ENCODE data around the gene EDEM3.
"Not testable (repeated sequence)": the region's sequence is repeated elsewhere in the genome, so short reads cannot be mapped to it uniquely, and the experiment has no call there.

EDEM3 gene

GRCh38 chr1:184734980-184735379 lies 19.7 kb downstream of the EDEM3 start:
- no peak for DNase-seq

- DNase-seq: no peak
Observed at GRCh38 chr1:184724843-184725242, 29.8 kb downstream of the EDEM3 start.

DNA sequence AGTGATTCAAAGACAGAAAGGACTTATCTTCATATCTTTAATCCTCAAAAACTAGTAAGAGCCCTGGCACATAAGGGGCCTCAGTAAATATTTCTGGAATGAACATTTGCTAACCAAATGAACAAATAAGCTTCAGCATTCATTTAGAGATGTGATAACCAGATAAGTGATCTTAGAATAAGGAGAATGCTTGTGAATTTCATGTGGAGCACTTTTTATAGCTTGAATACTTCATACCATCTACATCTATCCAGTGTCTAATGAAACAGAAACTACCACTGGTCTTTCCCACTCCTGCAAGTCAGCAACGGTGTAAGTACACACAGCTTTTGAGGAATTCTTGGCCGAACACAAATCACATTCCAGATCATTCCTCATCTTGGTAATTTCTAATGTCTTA lies 38.5 kb downstream of the EDEM3 start:
- DNase-seq: no peak

- no peak for DNase-seq
Observed at GRCh38 chr1:184709418-184709817, 45.2 kb downstream of the EDEM3 start.

GRCh38 chr1:184708084-184708676 lies 46.5 kb downstream of the EDEM3 start:
- DNase-seq: no peak

DNA sequence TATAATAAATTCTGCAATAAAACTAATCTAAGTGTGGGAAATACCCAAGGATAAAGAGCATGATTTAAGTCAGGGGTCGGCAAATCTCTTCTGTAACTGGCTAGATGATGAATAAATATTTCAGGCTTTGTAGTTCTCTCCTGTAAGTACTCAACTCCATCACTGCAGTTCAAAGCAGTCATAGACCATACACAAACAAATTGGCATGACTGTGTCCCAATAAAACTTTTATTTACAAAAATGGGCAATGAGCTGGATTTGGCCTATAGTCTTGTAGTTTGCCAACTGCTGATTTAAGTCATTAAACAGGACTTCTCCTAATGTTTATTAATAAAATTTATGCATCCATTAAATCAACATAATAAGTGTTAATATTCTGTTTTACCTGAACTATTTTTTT lies 49.4 kb downstream of the EDEM3 start:
- no peak for DNase-seq

DNA sequence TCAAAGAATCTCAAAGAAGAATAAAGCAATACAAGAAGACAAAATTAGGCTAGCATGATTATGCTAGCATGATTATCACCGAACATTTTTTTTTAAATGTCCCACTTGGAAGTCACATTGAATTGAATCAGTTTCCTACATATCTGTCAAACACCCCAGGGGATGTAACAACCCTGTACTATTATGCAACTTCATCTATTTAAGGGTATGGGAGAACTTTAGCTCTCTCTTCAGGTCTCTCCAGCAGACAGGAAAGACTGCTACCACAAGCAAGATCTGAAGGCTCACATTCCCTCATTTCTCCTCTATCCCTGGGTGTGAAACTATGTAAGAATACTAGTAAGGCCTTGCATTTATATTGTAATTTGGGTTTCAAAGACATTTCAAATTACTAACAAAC lies 52.8 kb downstream of the EDEM3 start:
- no peak for DNase-seq

DNA sequence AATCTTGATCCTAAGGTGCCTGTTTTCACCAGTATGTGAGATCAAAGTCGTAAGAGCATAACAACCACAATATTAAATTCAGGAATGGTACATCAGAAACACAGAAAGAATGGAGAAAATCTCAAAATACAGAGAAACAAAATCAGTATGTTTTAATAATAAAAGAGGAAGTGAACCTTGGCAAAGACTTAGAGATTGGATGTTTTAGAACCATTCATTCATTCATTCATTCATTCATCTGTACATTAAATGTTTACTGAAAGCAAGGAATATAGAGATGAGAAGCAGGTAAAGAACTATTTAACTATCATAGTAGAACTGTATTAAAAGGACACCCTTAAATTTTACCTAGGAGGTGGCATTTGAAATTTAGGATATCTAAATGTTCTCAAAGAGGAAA lies 55.7 kb downstream of the EDEM3 start:
- DNase-seq: no peak

GRCh38 chr1:184698016-184698415 lies 56.6 kb downstream of the EDEM3 start:
- no peak for DNase-seq

DNA sequence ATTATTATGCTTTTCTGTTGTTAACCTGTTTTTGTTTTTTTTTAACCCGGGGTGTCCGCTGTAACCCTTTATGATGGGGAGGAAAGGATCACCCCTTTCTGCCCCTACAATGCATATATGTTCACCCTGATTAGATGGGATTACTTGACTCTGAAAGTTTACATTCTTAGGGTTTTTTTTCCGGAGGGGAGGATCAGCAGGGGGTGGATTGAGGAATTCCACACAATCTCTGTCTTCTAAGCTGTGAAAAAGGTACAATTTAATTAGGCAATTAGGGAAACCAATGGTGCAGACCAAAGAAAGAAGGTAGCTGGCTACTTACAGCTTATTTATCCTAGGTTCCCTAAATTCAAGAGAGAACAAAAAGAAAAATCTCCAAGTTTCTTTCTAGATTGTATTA lies 58.3 kb downstream of the EDEM3 start:
- DNase-seq: no peak

DNA sequence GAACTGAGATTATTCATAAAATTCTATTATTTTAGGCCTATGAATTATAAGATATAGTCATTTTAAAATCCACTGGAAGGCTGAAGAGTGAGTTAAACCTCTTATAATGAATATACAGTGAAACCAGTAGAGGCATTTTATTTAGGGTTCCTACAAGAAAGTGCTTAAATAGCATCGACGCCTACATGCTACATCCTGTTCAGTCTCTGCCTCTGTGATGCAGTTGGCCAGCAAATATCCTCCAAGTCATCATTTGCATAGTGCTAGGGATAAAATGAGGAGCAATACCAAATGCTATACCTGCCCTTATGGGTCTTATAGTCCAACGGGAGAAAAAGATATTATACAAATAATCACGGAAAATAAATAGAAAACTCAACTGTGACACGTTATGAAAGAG lies 59.6 kb downstream of the EDEM3 start:
- no peak for DNase-seq

DNA sequence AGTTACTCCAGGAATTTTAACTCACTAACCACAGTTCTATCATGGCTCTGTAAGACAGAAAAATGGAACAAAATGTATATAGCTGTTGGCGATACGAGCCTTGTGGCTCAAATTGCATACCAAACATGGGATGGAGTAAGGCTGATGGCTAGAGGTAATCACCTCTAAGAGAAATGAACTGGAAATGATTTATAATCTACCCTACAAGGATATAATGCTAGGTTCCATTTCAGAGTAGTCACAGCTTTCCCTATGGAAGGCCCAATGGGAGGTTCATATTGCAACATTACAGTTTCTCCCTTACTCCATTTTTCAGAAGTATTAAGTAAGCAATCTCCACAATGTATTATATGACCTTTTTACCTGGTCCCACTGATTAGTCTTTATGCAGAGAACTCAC lies 61.6 kb downstream of the EDEM3 start:
- DNase-seq: no peak

- no peak for DNase-seq
Observed at GRCh38 chr1:184691719-184692324, 62.8 kb downstream of the EDEM3 start.

DNA sequence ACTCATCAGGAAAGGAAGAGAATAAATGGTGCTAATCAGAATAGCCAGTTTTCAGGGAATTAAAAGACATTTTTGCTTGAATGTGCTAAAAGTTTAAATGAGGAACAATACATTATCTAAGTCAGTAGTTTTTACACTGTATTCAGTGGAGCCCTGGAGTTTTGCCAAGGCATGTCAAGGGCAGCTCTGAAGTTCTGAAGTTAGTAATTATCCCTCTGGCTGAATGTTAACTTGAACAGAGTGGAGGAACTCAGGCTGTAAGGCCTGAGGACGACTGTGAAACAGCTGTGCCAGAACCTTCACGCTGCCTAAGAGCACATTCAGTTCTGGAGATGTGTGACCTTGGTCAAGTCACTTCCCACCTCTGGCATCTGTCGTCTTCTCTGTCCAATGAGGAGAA lies 68.1 kb downstream of the EDEM3 start:
- DNase-seq: no peak

- no peak for DNase-seq
Observed at GRCh38 chr1:184685116-184685515, 69.5 kb downstream of the EDEM3 start.

GRCh38 chr1:184684285-184685074 lies 70.2 kb downstream of the EDEM3 start:
- DNase-seq: no peak

- no peak for DNase-seq
Observed at GRCh38 chr1:184682956-184683355, 71.7 kb downstream of the EDEM3 start.

DNA sequence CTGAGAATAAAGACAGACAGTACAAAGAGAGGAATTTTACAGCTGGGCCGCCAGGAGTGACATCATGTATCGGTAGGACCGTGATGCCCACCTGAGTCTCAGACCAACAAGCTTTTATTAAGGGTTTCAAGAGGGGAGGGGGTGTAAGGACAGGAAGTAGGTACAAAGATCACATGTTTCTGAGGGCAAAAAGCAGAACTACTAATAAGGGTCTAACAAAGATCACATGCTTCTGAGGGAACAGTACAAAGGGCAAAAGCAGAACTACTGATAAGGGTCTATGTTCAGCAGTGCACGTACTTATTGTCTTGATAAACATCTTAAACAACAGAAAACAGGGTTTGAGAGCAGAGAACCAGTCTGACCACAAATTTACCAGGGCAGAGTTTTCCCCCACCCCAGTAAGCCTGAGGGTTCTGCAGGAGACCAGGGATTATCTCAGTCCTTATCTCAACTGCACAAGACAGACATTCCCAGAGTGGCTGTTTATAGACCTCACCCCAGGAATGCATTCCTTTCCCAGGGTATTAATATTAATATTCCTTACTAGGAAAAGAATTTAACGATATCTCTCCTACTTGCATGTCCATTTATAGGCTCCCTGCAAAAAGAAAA lies 73.9 kb downstream of the EDEM3 start:
- not testable (repeated sequence) for DNase-seq

GRCh38 chr1:184679472-184679871 lies 75.2 kb downstream of the EDEM3 start:
- DNase-seq: not testable (repeated sequence)

DNA sequence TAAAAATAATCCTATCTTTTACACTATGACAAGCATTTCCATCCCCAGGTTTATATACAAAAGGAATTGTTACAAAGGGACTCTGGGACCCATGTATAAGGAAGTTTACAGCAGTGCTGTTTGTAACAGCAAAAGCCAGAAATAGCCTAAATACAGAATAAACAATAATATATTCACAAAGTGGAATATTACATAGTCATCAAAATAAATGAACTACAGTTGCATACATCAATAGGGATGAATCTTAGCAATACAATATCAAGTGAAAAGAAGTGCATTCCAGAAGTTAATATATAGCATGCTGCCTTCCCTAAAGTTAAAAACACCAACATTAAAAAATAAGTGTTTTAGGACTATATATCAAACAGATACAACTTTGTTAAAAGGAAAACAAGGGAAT lies 77.3 kb downstream of the EDEM3 start:
- no peak for DNase-seq

DNA sequence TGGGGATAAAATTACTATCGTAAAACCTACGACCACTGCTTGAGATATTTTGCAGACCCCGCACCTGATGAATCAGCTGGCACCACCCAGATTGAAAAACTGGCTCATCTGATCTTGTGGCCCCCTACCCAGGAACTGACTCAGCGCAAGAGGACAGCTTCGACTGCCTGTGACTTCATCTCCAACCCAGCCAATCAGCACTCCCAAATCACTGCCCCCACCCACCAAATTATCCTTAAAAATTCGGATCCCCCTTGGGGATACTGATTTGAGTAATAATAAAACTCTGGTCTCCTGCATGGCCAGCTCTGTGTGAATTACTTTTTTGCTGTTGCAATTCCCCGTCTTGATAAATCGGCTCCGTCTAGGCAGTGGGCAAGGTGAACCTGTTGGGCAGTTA lies 81.4 kb downstream of the EDEM3 start:
- no peak for DNase-seq

DNA sequence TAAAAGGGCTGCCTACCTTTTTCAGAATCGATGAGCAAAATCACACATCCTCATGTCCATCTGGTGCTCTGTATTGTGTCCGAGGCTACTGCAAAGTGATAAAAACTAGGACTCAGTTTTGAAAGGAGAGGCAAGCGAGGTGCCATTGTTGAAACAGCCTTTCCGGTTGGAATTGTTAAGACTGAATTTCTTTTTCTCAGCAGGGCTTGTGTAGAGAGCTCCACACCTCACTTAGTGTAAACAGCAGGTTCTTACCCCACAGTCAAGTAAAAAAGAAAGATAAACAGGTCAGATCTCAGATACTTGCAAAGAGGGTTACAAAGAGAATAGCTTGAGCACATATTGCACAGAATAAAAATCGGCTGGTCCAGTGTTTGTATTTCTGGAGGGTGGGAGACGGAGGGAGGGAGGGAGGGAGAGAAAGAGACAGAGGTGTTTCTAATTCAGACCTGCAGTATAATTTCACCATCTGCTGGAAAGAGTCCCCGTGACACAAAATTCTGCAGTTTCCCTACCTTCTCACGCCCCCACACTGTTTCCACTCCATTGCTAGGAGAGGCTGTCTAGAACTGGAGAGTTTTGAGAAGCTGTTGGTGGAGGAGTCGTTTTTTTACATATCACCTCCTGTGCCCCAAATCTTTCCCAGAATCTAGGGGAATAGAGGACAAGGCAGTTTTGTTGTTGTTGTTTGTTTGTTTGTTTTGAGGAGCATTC lies 82.5 kb downstream of the EDEM3 start:
- no peak for DNase-seq

- DNase-seq: no peak
Observed at GRCh38 chr1:184669391-184669790, 85.3 kb downstream of the EDEM3 start.
